Smooth muscle cell of the umbilical artery (primary cell): ENCODE data around the gene ARL17B. TPM values are rescaled to one million over a fixed set of nuclear protein-coding genes. Genes with fewer than 3 reads are reported as not detected.

Source experiments
- total RNA-seq: library from RNA; depleted of rRNA; stranded (reverse); fragments of >200 nt; gene quantifications from 2 replicates; pipeline ENCODE4 v1.2.3, GENCODE V29; 2014

ARL17B gene
- total RNA-seq, result 3.9 and 9.3 TPM in 2 replicates

GRCh38 chr17:46361755-46362154 is at the start of gene ARL17B:
Gene ARL17B, minus strand, starts transcription at chr17:46361766. Its CDS starts 3,369 bp downstream, at chr17:46358397.

GRCh38 chr17:46294831-46295230 is 66.7 kb downstream of the ARL17B start, which contains the start of gene LRRC37A:
Gene LRRC37A, plus strand, starts transcription at chr17:46295131. Its CDS starts 3 bp downstream, at chr17:46295134.

Other genes starting within 250 kb of the ARL17B start
- gene KANSL1, start 168.3 kb downstream of the ARL17B start, total RNA-seq, result 60.8 and 92.1 TPM in 2 replicates
- gene LRRC37A, start 66.6 kb downstream of the ARL17B start, total RNA-seq, result 2.1 and 2.6 TPM in 2 replicates
- 4.2 and 9.2 TPM in 2 replicates for gene LRRC37A2, start 150.7 kb upstream of the ARL17B start, total RNA-seq
- 3.6 and 4.3 TPM in 2 replicates for gene ARL17A, start 217.9 kb upstream of the ARL17B start, total RNA-seq
- 78.7 and 87.7 TPM in 2 replicates for gene NSF, start 228.9 kb upstream of the ARL17B start, total RNA-seq